Endometrial microvascular endothelial cells (primary cell): ENCODE measurements around the gene LMNTD2. TPM values are rescaled to one million over a fixed set of nuclear protein-coding genes. Genes with fewer than 3 reads are reported as not detected.
"Not testable (repeated sequence)": the region's sequence is repeated elsewhere in the genome, so short reads cannot be mapped to it uniquely, and the experiment has no call there.

ENCODE experiments used
- in situ Hi-C: cut with HindIII; loops from 2 replicates; pipeline ENCODE4 v1.10.0; 2017; ENCODE audit warnings: low sequenced_read_pairs, low pct_unique_long_range_greater_than_20kb; ENCODE audit errors: inconsistent ontology term
- total RNA-seq: library from RNA; depleted of rRNA; stranded (reverse); fragments of >200 nt; gene quantifications from one replicate; pipeline ENCODE4 v1.2.3, GENCODE V29; 2015; ENCODE audit errors: inconsistent ontology term

Gene LMNTD2
- total RNA-seq, 1 donor from 2014 or later, result 0.65 TPM

GRCh38 chr11:590997-591396 is 30.5 kb upstream of the LMNTD2 start:
- in situ Hi-C loops, result no loop called here

- in situ Hi-C loops, result no loop called here
These were observed 29.3 kb upstream of the LMNTD2 start for GRCh38 chr11:589798-590197.

- in situ Hi-C loops, result no loop called here
These were observed 27.4 kb upstream of the LMNTD2 start for GRCh38 chr11:587978-588380.

- in situ Hi-C loops, result no loop called here
These were observed 27.0 kb upstream of the LMNTD2 start for GRCh38 chr11:587546-587945.

GRCh38 chr11:586376-587316 is 26.1 kb upstream of the LMNTD2 start:
- in situ Hi-C loops, result no loop called here

GRCh38 chr11:584287-584686 is 23.7 kb upstream of the LMNTD2 start:
- in situ Hi-C loops, result no loop called here

- in situ Hi-C loops, result no loop called here
These were observed 21.2 kb upstream of the LMNTD2 start for GRCh38 chr11:581752-582151.

GRCh38 chr11:581342-581741 is 20.8 kb upstream of the LMNTD2 start:
- in situ Hi-C loops, result no loop called here

- in situ Hi-C loops, result no loop called here
These were observed 19.5 kb upstream of the LMNTD2 start for GRCh38 chr11:579830-580601.

GRCh38 chr11:578276-579035 is 17.9 kb upstream of the LMNTD2 start:
- in situ Hi-C loops, result no loop called here

GRCh38 chr11:577611-577894 is 17.0 kb upstream of the LMNTD2 start:
- in situ Hi-C loops, result no loop called here

GRCh38 chr11:576811-577610 is 16.5 kb upstream of the LMNTD2 start:
- in situ Hi-C loops, result no loop called here

GRCh38 chr11:575996-576768 is 15.6 kb upstream of the LMNTD2 start, which contains the start of gene PHRF1:
Gene PHRF1 (plus strand): TSS chr11:576470. CDS start chr11:581513, 5,043 bp downstream.
- in situ Hi-C loops, result no loop called here

- in situ Hi-C loops, result no loop called here
These were observed 14.9 kb upstream of the LMNTD2 start for GRCh38 chr11:575313-575995.

- in situ Hi-C loops, result no loop called here
These were observed 14.2 kb upstream of the LMNTD2 start for GRCh38 chr11:574632-575312.

GRCh38 chr11:574031-574570 is 13.6 kb upstream of the LMNTD2 start:
- in situ Hi-C loops, result not testable (repeated sequence)
